Thymus (tissue), 11 donors: ENCODE measurements around the gene HOXB5. TPM values are rescaled to one million over a fixed set of nuclear protein-coding genes. Genes with fewer than 3 reads are reported as not detected.
A peak's percentile ranks its signal among the peaks of the same experiment; 100 is the strongest.

Experiments used
- DNase-seq, 9 donors: peaks; one replicate each; pipeline ENCODE4 v3.0.0-alpha.2; 2013; ENCODE audit warnings: low spot score in 9 of 9, low read depth in 6 of 9, missing footprints in 1 of 9
- H3K27ac ChIP-seq, 2 donors: one replicate each; pipeline ENCODE4 v1.5.1; 2013; ENCODE audit warnings: control low read depth in 1 of 2, low read depth in 1 of 2, low read length in 1 of 2, mild to moderate bottlenecking in 1 of 2, moderate library complexity in 1 of 2
- H3K27me3 ChIP-seq, 2 donors: one replicate each; pipeline ENCODE4 v1.5.1; 2013; ENCODE audit warnings: low read length in 1 of 2; ENCODE audit not compliant: control insufficient read depth in 2 of 2, insufficient read depth in 1 of 2
- H3K36me3 ChIP-seq, 2 donors: one replicate each; pipeline ENCODE4 v1.5.1; 2013; ENCODE audit warnings: low read length in 1 of 2, mild to moderate bottlenecking in 1 of 2, moderate library complexity in 1 of 2; ENCODE audit not compliant: control insufficient read depth in 2 of 2, insufficient read depth in 2 of 2
- H3K4me1 ChIP-seq, 2 donors: one replicate each; pipeline ENCODE4 v1.5.1; 2013; ENCODE audit warnings: low read length in 2 of 2; ENCODE audit not compliant: control insufficient read depth in 2 of 2, insufficient read depth in 2 of 2
- H3K4me3 ChIP-seq, 2 donors: one replicate each; pipeline ENCODE4 v1.5.1; 2013; ENCODE audit warnings: low read length in 2 of 2, control low read depth in 1 of 2, mild to moderate bottlenecking in 1 of 2
- H3K9me3 ChIP-seq, 2 donors: one replicate each; pipeline ENCODE4 v1.5.1; 2013; ENCODE audit warnings: low read length in 1 of 2, mild to moderate bottlenecking in 1 of 2; ENCODE audit not compliant: control insufficient read depth in 2 of 2, insufficient read depth in 1 of 2
- WGBS: extraction: QIAGEN DNeasy Blood & Tissue Kit; methylation state at CpG from one replicate; pipeline ENCODE4 v1.1.7; 2013; 5-methylcytosine and 5-hydroxymethylcytosine counted together
- polyA plus RNA-seq: library from polyadenylated mRNA; stranded (reverse); fragments of 200-250 nt; gene quantifications from one replicate; pipeline ENCODE4 v1.2.3, GENCODE V29; 2013
- total RNA-seq: library from RNA; stranded (reverse); fragments of 120-200 nt; gene quantifications from one replicate; pipeline ENCODE4 v1.2.4, GENCODE V29; 2013
- donor health status: healthy.

The HOXB5 gene
- total and polyA plus RNA-seq, 2 donors: 0.16 TPM; not detected in 1

DNA sequence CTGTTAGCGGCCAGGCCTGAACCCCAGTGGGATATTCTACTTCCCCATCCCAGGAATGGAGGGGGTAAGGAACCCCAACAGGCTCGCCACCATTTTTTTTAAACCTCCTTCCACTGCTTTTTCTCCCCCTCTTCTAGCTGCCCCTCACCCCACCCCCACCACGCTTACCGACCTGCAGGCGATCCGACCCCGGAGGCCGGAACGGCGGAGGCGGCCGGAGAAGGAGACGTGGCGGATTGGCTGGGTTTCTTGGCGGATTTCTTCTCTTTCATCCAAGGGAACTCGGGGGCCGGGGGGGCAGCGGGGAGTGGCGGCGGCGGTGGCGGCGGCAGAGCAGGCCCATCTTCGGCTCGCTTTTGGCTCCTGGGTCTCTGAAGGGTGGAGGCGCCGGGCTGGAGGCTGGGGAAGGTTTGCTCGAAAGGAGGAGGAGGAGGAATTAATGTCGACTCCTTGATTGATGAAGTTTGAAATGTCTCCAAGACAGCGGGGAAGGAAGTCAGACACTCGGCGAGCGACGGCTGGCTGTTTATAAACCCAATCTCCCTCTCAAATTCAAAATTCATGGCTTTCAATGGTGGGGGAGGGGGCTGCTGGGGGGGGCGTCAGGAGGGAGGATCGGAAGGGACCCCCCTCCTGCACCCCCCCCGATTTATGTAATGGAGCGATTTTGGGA is 49.1 kb downstream of the HOXB5 start:
- no peaks in the 10 kb centered on the region for H3K36me3 ChIP-seq
- 3% methylated on average over 38 of the region's 38 CpGs for WGBS
- DNase-seq: peak in 2 of 9 donors; percentile 29 to 68
- peak overlapping the region; percentile 60 to 75 for H3K4me3 ChIP-seq
- H3K4me1 ChIP-seq: peaks cover 9 to 71% of the 10 kb centered on the region in 2 donors
- peaks cover 22 to 64% of the 10 kb centered on the region in 2 donors for H3K27me3 ChIP-seq
- H3K27ac ChIP-seq: peak overlapping the region; percentile 81 to 82
- no peaks in the 10 kb centered on the region for H3K9me3 ChIP-seq

DNA sequence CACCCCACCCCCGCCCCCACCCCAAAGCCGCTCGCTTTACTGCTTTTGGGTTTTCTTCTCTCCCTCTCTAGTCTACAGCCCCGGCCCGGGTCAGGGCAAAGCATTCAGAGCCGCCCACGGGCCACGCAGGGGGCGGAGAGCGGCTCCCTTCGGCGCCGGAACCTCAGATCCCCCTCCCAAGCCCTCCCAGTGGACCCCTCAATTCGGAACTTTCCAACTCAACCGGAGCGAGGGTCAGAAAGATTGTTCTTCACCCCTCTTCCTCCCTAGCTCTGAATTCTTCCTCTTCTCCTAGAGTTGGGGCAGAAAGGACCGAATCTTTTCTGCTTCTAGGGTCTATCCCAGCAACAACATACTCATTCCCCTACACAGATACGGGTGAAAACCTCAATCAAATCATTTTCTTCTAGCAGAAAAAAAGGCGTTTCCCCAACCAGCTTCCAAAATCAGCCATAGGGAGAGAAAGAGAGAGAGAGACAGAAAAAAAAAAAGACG is 49.7 kb downstream of the HOXB5 start:
- DNase-seq: peak in 3 of 9 donors; percentile 17 to 36 (median 34)
- H3K36me3 ChIP-seq: no peaks in the 10 kb centered on the region
- peak overlapping the region; percentile 60 to 75 for H3K4me3 ChIP-seq
- no peaks in the 10 kb centered on the region for H3K9me3 ChIP-seq
- peak overlapping the region; percentile 81 to 82 for H3K27ac ChIP-seq
- WGBS: 2% methylated on average over 20 of the region's 20 CpGs
- peaks cover 20 to 67% of the 10 kb centered on the region in 2 donors for H3K27me3 ChIP-seq
- H3K4me1 ChIP-seq: peaks cover 9 to 68% of the 10 kb centered on the region in 2 donors

DNA sequence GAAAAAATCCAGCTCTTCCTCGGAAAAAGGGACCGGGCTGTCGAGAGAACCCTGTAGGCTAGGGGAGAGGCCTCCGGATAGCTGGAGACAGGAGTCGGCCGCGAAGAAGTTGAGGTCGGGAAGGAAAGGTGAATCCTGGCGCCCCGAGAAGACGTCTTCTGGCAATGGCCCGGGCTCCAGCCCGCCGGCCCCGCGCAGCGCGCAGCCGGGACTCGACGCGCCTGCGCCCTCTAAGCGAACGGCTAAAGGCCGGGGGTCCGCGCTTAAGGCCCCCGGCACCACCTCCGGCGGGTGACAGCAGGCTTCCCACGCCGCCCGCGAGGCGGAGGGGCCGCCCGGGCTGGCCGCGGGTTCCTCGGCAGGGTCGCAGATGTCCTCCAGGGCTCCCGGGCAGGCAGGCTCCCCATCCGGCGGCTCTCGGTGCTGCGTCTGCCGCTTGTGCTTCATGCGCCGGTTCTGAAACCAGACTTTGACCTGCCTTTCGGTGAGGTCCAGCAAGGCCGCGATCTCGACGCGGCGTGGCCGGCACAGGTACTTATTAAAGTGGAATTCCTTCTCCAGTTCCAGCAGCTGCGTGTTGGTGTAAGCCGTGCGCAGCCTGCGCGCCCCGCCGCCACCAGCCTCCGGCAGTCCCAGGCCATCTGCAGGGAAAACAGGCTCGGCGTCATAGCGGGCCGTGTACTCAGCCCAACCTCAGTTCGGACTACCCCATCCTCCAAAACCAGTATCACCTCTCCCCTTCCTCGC is 50.3 kb downstream of the HOXB5 start:
- peaks cover 9 to 64% of the 10 kb centered on the region in 2 donors for H3K4me1 ChIP-seq
- H3K27me3 ChIP-seq: peaks cover 20 to 67% of the 10 kb centered on the region in 2 donors
- no peaks in the 10 kb centered on the region for H3K36me3 ChIP-seq
- no peaks in the 10 kb centered on the region for H3K9me3 ChIP-seq
- peak in 4 of 9 donors; percentile 50 to 82 (median 59) for DNase-seq
- H3K4me3 ChIP-seq: peak overlapping the region; percentile 60 to 75
- WGBS: under 1% methylated on average over 72 of the region's 72 CpGs
- H3K27ac ChIP-seq: peak overlapping the region; percentile 81 to 82

DNA sequence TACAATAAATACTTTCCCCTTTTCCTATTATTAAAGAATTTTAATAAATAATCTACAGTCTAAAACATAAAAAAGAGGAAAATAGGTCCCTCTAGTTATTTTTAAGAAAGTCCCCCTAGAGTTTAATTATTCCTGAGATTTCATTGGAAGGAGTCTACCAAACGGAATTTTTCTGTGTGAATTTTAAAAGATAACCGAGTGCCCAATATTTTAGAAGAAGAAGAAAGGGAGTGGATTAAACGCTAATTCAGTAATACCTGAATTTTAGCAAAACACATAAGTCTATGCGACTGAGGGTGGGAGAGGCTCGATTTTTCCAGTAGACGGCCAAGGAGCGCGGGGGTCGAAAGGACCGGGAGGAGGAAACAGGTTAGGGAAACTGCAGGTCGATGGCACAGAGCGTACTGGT is 50.9 kb downstream of the HOXB5 start:
- Histone ChIP-seq H3K4me1 (peaks cover 9 to 58% of the 10 kb centered on the region in 2 donors), H3K9me3 (no peaks in the 10 kb centered on the region), H3K4me3 (peak overlapping the region; percentile 60 to 75), H3K27ac (peak overlapping the region; percentile 67 to 82), H3K36me3 (no peaks in the 10 kb centered on the region), H3K27me3 (peaks cover 20 to 67% of the 10 kb centered on the region in 2 donors)
- peak in 1 of 9 donors; percentile 29 for DNase-seq
- 8% methylated on average over 12 of the region's 12 CpGs for WGBS

DNA sequence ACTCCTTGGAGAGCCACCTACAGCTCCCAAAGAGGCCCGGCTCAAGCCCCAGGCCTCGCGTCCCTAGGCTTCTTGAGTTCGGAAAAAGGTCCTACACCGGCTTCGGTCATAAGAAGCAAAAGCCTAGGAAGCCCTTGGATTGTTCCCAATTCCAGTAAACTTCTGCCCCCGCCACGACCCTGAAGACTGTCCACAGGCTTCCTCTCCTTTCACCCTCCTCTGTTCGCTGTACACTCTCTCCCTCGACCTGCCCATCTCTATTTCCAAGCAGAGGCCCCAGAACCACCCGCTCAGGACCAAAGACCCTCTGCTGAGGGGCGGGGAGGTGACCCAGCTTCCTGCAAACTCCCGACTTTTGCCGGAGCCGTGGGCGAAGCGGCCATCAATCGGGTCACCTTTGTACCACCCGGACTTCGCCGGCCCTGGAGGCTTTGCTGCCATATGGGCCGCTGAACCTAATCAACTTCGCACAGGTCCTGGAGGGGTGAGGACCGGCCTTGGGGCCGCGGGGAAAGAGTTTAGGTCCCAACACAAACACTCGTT is 51.4 kb downstream of the HOXB5 start:
- 24% methylated on average over 27 of the region's 27 CpGs for WGBS
- peak overlapping the region; percentile 67 to 76 for H3K27ac ChIP-seq
- peak in 4 of 9 donors; percentile 26 to 66 (median 33) for DNase-seq

DNA sequence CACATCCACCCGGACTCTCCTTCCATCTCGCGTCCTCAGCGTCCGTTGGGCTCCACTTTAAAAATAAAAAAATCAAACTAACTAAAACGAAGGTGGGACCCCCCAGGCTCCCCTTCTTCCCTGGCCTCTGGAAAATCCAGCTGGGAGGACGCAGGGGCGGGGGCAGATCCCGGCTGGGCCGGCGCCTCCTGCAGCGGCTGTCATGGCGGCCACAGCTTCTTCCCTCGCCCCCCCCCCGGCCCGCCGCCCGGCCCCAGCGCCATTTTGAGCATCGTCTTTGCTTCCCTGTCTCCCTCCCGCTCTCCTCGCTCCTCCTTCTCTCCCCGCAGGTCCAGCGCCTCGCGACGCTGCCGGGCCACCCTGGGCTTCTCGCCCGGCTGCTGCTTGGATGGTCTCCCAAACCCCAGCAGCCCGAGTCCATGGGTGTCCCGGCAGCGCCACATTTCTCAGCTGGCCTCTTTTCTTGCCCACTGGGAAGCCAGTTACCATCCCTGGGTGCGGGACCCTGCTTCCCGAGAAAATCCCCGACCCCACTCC is 51.9 kb downstream of the HOXB5 start:
- Histone ChIP-seq H3K36me3 (no peaks in the 10 kb centered on the region), H3K27ac (peak overlapping the region; percentile 67 to 76), H3K27me3 (peaks cover 20 to 61% of the 10 kb centered on the region in 2 donors), H3K9me3 (no peaks in the 10 kb centered on the region), H3K4me3 (peak overlapping the region; percentile 60 to 75), H3K4me1 (peaks cover 4 to 47% of the 10 kb centered on the region in 2 donors)
- peak in 4 of 9 donors; percentile 28 to 71 (median 47) for DNase-seq
- 4% methylated on average over 35 of the region's 36 CpGs for WGBS

More for the DNA sequence above, 51.4 kb downstream of the HOXB5 start:
- Histone ChIP-seq H3K27me3 (peaks cover 20 to 66% of the 10 kb centered on the region in 2 donors), H3K9me3 (no peaks in the 10 kb centered on the region), H3K36me3 (no peaks in the 10 kb centered on the region), H3K4me1 (peaks cover 9 to 53% of the 10 kb centered on the region in 2 donors), H3K4me3 (peak overlapping the region; percentile 60 to 75)

Other genes with a start within 250 kb of the HOXB5 start
- 28.8 TPM for gene SKAP1, start 163.6 kb downstream of the HOXB5 start, total RNA-seq
- gene SKAP1, start 163.6 kb downstream of the HOXB5 start, polyA plus RNA-seq: 64.4 TPM
- gene HOXB1, start 62.8 kb downstream of the HOXB5 start, total RNA-seq: not detected
- gene HOXB1, start 62.8 kb downstream of the HOXB5 start, polyA plus RNA-seq: 0.11 TPM
- gene HOXB2, start 48.7 kb downstream of the HOXB5 start, total RNA-seq: 3.0 TPM
- gene HOXB2, start 48.7 kb downstream of the HOXB5 start, polyA plus RNA-seq: 11.1 TPM
- gene HOXB4, start 15.4 kb downstream of the HOXB5 start, total RNA-seq: 0.90 TPM
- gene HOXB4, start 15.4 kb downstream of the HOXB5 start, polyA plus RNA-seq: 1.5 TPM
- gene HOXB3, start 3.5 kb downstream of the HOXB5 start, total RNA-seq: 1.5 TPM
- gene HOXB3, start 3.5 kb downstream of the HOXB5 start, polyA plus RNA-seq: 3.3 TPM
- gene HOXB6, start 11.2 kb upstream of the HOXB5 start, total RNA-seq: 0.19 TPM
- gene HOXB6, start 11.2 kb upstream of the HOXB5 start, polyA plus RNA-seq: 1.0 TPM
- gene HOXB7, start 17.2 kb upstream of the HOXB5 start, total RNA-seq: 0.09 TPM
- gene HOXB7, start 17.2 kb upstream of the HOXB5 start, polyA plus RNA-seq: 1.0 TPM
- gene HOXB8, start 21.5 kb upstream of the HOXB5 start, total RNA-seq: not detected
- 0.07 TPM for gene HOXB8, start 21.5 kb upstream of the HOXB5 start, polyA plus RNA-seq
- gene HOXB9, start 32.6 kb upstream of the HOXB5 start, total RNA-seq: 0.05 TPM
- gene HOXB9, start 32.6 kb upstream of the HOXB5 start, polyA plus RNA-seq: 0.27 TPM
- not detected for gene PRAC1, start 128.7 kb upstream of the HOXB5 start, total RNA-seq
- gene PRAC1, start 128.7 kb upstream of the HOXB5 start, polyA plus RNA-seq: 0.91 TPM
- not detected for gene PRAC2, start 129.4 kb upstream of the HOXB5 start, total RNA-seq
- 0.07 TPM for gene PRAC2, start 129.4 kb upstream of the HOXB5 start, polyA plus RNA-seq
- gene HOXB13, start 135.0 kb upstream of the HOXB5 start, total RNA-seq: 0.24 TPM
- gene HOXB13, start 135.0 kb upstream of the HOXB5 start, polyA plus RNA-seq: 0.32 TPM
- 0.42 TPM for gene TTLL6, start 223.4 kb upstream of the HOXB5 start, total RNA-seq
- gene TTLL6, start 223.4 kb upstream of the HOXB5 start, polyA plus RNA-seq: 0.41 TPM
- gene CALCOCO2, start 237.3 kb upstream of the HOXB5 start, total RNA-seq: 30.8 TPM
- 90.6 TPM for gene CALCOCO2, start 237.3 kb upstream of the HOXB5 start, polyA plus RNA-seq